CD4-positive, alpha-beta memory T cell (primary cell): ENCODE results near the gene FAM219B. TPM values are rescaled to one million over a fixed set of nuclear protein-coding genes. Genes with fewer than 3 reads are reported as not detected.

Source experiments
- CTCF ChIA-PET: fragments of 350-600 bp; sonication (Branson Sonifier 250); formaldehyde crosslinking; loops from one replicate; lab custom pipeline; 2021; ENCODE audit warnings: inconsistent platforms; ENCODE audit not compliant: partially characterized antibody; lab: Charles Lee
- POLR2A ChIA-PET: fragments of 350-600 bp; sonication (Branson Sonifier 250); formaldehyde crosslinking; loops from one replicate; lab custom pipeline; 2021; ENCODE audit not compliant: partially characterized antibody; lab: Charles Lee
- DNase-seq, 5 donors: peaks; one replicate each; pipeline versions ENCODE4 v3.0.0 to v3.0.0-alpha.2; 2020 to 2022; ENCODE audit warnings: mixed read lengths in 1 of 5
- H3K27ac ChIP-seq: one replicate; pipeline ENCODE4 v1.7.0; 2013; ENCODE audit warnings: low read depth, low read length
- H3K27me3 ChIP-seq: 2 replicates; pipeline ENCODE4 v1.7.0; 2013; ENCODE audit warnings: mild to moderate bottlenecking, low read length, moderate library complexity; ENCODE audit not compliant: insufficient read depth
- H3K36me3 ChIP-seq: 2 replicates; pipeline ENCODE4 v1.7.0; 2013; ENCODE audit warnings: mild to moderate bottlenecking, low read length, moderate library complexity; ENCODE audit not compliant: insufficient read depth
- H3K4me1 ChIP-seq: 2 replicates; pipeline ENCODE4 v1.7.0; 2013; ENCODE audit warnings: mild to moderate bottlenecking, low read length, moderate library complexity; ENCODE audit not compliant: insufficient read depth
- H3K4me3 ChIP-seq, 2 donors: one replicate each; pipeline ENCODE4 v1.7.0; 2013; ENCODE audit warnings: low read length in 2 of 2, mild to moderate bottlenecking in 1 of 2
- H3K9me3 ChIP-seq, 2 donors: one replicate each; pipeline ENCODE4 v1.7.0; 2013; ENCODE audit warnings: low read length in 2 of 2, control low read depth in 1 of 2; ENCODE audit not compliant: control insufficient read depth in 1 of 2
- H3K27ac Mint-ChIP-seq, 7 donors: one replicate each; pipeline ENCODE4 v1.8.0; 2020 to 2021; ENCODE audit warnings: mixed read lengths in 7 of 7, mild to moderate bottlenecking in 6 of 7, inconsistent platforms in 3 of 7, moderate library complexity in 3 of 7
- H3K27me3 Mint-ChIP-seq, 2 donors: one replicate each; pipeline ENCODE4 v1.8.0; 2020 to 2021; ENCODE audit warnings: mixed read lengths in 2 of 2
- H3K36me3 Mint-ChIP-seq, 2 donors: one replicate each; pipeline ENCODE4 v1.8.0; 2020 to 2021; ENCODE audit warnings: mixed read lengths in 2 of 2, inconsistent platforms in 1 of 2, mild to moderate bottlenecking in 1 of 2
- H3K4me1 Mint-ChIP-seq, 4 donors: one replicate each; pipeline ENCODE4 v1.8.0; 2020 to 2021; ENCODE audit warnings: mixed read lengths in 4 of 4, mild to moderate bottlenecking in 1 of 4
- H3K4me3 Mint-ChIP-seq, 8 donors: one replicate each; pipeline ENCODE4 v1.8.0; 2020 to 2021; ENCODE audit warnings: mixed read lengths in 8 of 8, mild to moderate bottlenecking in 7 of 8, moderate library complexity in 6 of 8, inconsistent platforms in 3 of 8
- H3K9me3 Mint-ChIP-seq, 8 donors: one replicate each; pipeline ENCODE4 v1.8.0; 2020 to 2021; ENCODE audit warnings: mixed read lengths in 8 of 8, mild to moderate bottlenecking in 5 of 8, inconsistent platforms in 3 of 8, moderate library complexity in 1 of 8
- intact Hi-C: fragments of 100-400 bp; cut with micrococcal nuclease; formaldehyde crosslinking; loops from one replicate; pipeline ENCODE4 v1.15.1; 2023
- polyA plus RNA-seq, 2 donors: library from polyadenylated mRNA; unstranded; fragments of 300-500 nt; fragmentation: Illumina TruSeq; gene quantifications; one replicate each; pipeline ENCODE4 v1.2.3, GENCODE V29; 2021
- total RNA-seq, 2 experiments: library from RNA; stranded (reverse); gene quantifications; one replicate each; pipeline ENCODE4 v1.2.3, GENCODE V29; 2021

The FAM219B gene, protein sequence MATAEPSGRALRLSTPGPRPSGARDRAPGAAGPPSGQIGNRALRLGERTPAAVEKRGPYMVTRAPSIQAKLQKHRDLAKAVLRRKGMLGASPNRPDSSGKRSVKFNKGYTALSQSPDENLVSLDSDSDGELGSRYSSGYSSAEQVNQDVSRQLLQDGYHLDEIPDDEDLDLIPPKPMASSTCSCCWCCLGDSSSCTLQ
- total RNA-seq (100 to 1,000 TPM; 101 to 117 TPM), polyA plus RNA-seq (10 to 100 TPM; 17.4 to 26.1 TPM)

DNA sequence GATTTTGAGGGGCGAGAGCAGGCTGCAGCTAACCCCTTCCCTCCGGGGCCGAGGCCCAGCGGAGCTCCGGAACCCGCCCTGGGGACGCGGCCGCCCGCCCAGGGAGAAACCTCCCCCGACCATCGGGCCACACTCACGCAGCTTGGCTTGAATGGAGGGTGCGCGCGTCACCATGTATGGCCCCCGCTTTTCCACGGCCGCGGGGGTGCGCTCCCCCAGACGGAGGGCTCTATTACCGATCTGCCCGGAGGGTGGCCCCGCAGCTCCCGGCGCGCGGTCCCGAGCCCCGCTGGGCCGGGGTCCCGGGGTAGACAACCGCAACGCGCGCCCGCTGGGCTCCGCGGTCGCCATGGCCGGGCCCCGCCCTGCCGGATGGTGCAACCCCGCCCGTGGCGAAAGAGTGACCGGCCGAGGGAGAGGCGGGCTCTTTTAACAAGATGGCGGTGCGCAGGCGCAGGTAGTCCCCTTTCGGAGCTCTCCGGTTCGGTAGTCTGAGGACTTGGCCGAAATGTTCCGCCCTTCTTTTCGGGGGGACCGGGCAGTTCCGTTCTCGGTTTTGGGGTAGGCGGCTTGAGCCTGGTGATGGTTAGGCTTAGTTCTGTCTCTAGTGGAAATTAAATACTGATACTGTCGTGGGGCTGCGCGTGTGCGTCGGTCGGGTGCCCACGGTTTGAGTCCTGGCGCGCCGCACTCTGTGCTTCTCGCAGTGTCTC is at the start of gene FAM219B:
FAM219B (minus strand) TSS at position 402 of the 713 bp plus-strand sequence; CDS start at position 351, 51 bp downstream.
- H3K4me3 ChIP-seq: peak within 1 kb of the TSS; percentile 61 to 94
- Mint-ChIP-seq H3K4me1 (peaks cover 25 to 52% (median 39%) of the 10 kb centered on the region in 4 donors), H3K9me3 (no peaks in the 10 kb centered on the region), H3K27me3 (no peaks in the 10 kb centered on the region), H3K27ac (peak within 1 kb of the TSS; percentile 92 to 99 (median 98)), H3K36me3 (peaks cover 12 to 41% of the 10 kb centered on the region in 2 donors), H3K4me3 (peak within 1 kb of the TSS; percentile 96 to 100 (median 99))
- CTCF ChIA-PET: interaction anchor here (0.6 to 10.4 kb wide), 18 partner anchors 9 to 272 kb away, joined by 3 to 136 read pairs (median 4); partner anchors contain the start of gene ULK3
- peak; percentile 67 to 80 (median 68) for DNase-seq
- POLR2A ChIA-PET: interaction anchor here (0.6 to 10.8 kb wide), 32 partner anchors 11 to 546 kb away, joined by 3 to 155 read pairs (median 4); partner anchors contain the start of genes CLK3, COX5A, CPLX3 and CSK
- H3K4me1 ChIP-seq: peaks cover 32% of the 10 kb centered on the region
- intact Hi-C loops: loop anchor here (1.0 to 5.0 kb wide), 5 partner anchors 16 to 61 kb away; partner anchors contain the start of genes COX5A, MPI and SCAMP2
- no peaks in the 10 kb centered on the region for H3K9me3 ChIP-seq
- H3K27me3 ChIP-seq: no peaks in the 10 kb centered on the region
- peak within 1 kb of the TSS; percentile 83 for H3K27ac ChIP-seq
- peaks cover 21% of the 10 kb centered on the region for H3K36me3 ChIP-seq

DNA sequence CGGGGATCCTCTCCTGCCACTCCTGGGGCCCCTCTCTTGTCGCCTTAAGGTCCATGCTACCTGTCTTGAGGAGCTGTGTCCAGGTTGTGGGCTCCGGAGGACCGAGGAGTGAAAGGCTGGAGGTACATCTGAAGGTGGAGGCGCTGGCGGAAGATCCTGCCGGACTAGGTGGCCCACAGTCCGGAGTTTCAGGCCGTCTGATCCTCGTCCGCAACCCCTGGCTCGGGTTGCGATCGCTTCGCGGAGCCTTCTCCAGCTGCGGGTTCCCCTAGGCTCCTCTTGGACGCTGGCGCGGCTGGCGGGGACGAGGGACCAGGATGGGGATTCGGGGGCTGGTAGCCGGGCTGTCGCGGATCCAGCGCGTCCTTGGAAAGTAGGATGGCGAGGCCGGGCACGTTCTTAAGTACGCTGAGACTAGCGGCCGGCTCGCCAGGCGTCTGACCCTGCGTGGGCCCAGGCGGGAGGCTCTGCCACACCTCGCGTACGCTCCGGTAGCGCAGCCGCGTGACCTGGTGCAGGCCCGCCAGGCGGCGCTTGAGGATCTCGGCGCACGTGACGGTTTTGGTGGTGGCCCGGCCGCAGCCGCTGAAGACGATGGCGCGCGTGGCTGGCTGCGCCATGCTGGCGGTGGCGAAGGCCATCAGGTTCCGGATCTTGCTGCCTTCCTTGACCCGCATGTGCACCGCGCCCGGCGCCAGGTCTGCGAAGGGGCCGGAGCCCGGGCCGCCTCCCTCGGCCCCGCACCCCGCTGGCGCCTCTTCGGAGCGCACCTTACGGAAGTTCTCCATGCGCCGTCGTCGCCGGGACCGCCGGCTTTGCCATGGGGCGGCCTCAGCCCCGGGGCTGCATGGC is 49.4 kb upstream of the FAM219B start:
- peak overlapping the region in 1 of 2 donors; percentile 68 for H3K4me3 ChIP-seq
- H3K27ac ChIP-seq: no peak overlapping the region
- CTCF ChIA-PET: interaction anchor here (1.0 to 3.0 kb wide), 9 partner anchors 16 to 322 kb away, joined by 3 to 12 read pairs (median 4); partner anchors contain the start of genes CSK and SCAMP5
- Mint-ChIP-seq H3K9me3 (peaks cover 0 to 3% (median 0%) of the 10 kb centered on the region in 8 donors), H3K4me3 (peak overlapping the region in 5 of 8 donors; percentile 10 to 58 (median 24)), H3K36me3 (no peaks in the 10 kb centered on the region), H3K27me3 (peaks cover 17 to 19% of the 10 kb centered on the region in 2 donors), H3K27ac (no peak overlapping the region), H3K4me1 (peaks cover 6 to 35% (median 19%) of the 10 kb centered on the region in 4 donors)
- intact Hi-C loops: loop anchor here (1.0 to 5.0 kb wide), 6 partner anchors 18 to 579 kb away; partner anchors contain the start of genes COX5A and PPCDC
- H3K9me3 ChIP-seq: no peaks in the 10 kb centered on the region
- H3K4me1 ChIP-seq: peaks cover 40% of the 10 kb centered on the region
- H3K27me3 ChIP-seq: peaks cover 19% of the 10 kb centered on the region
- DNase-seq: peak; percentile 53 to 57 (median 55)
- POLR2A ChIA-PET: interaction anchor here (0.7 to 2.1 kb wide), 7 partner anchors 18 to 496 kb away, joined by 3 to 12 read pairs (median 4); partner anchors contain the start of genes COX5A, EDC3, PPCDC and SIN3A
- no peaks in the 10 kb centered on the region for H3K36me3 ChIP-seq

DNA sequence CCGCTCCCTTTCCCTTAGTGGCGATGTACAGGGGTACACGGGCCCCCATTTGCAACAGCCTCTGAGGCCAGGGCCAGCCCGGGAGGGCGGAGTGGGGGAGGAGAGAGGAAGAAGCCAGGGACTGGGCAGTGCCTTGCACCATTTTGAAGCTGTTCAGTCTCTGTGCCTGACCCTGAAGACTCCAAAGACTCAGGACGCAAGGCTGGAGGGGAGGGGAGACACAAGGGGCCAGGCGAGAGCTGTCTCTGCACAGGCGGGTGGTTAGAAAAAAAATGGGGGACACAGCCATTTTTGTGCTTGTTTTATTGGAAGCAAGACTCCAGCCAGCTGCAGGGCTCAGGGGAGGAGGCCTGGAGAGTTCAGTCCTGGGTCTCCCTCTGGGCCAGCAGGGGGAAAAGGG is 48.4 kb upstream of the FAM219B start:
- intact Hi-C loops: loop anchor here (5.0 kb wide), 1 partner anchor 578 kb away; no protein-coding TSS in a partner anchor
- Mint-ChIP-seq H3K27ac (no peak overlapping the region), H3K9me3 (peaks cover 0 to 3% (median 0%) of the 10 kb centered on the region in 8 donors), H3K4me3 (peak overlapping the region in 4 of 8 donors; percentile 12 to 58 (median 44)), H3K27me3 (peaks cover 18 to 21% of the 10 kb centered on the region in 2 donors), H3K36me3 (no peaks in the 10 kb centered on the region), H3K4me1 (peaks cover 10 to 39% (median 20%) of the 10 kb centered on the region in 4 donors)
- Histone ChIP-seq H3K27me3 (peaks cover 19% of the 10 kb centered on the region), H3K4me1 (peaks cover 40% of the 10 kb centered on the region), H3K27ac (no peak overlapping the region), H3K9me3 (no peaks in the 10 kb centered on the region), H3K36me3 (no peaks in the 10 kb centered on the region), H3K4me3 (no peak overlapping the region)
- POLR2A ChIA-PET: interaction anchor here (2.1 kb wide), 1 partner anchor 17 kb away, joined by 12 read pairs; the partner anchor contains the start of gene COX5A
- CTCF ChIA-PET: interaction anchor here (1.3 to 3.0 kb wide), 4 partner anchors 15 to 186 kb away, joined by 3 to 12 read pairs (median 4); partner anchors contain the start of gene CSK
- no peak for DNase-seq

DNA sequence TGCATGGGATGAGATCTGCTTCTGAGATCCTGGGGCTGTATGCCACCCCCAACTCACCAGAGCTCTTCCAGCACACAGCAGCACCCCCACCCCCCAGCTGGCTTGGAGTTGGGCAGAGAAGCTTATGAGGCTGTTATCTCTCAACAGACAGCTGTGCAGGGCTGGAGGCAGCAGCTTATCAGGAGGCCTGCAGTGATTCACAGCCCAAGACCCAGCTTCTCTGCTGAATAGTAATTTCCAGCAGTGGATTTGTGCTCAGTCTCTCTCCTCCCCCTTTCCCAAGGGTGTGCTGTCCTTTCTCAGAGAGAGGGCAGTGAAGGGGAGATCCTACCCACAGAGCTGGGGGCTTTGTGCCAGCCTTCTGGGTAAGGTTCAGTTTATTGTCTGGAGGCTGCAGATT is 47.9 kb upstream of the FAM219B start:
- peaks cover 19% of the 10 kb centered on the region for H3K27me3 ChIP-seq
- H3K27ac ChIP-seq: no peak overlapping the region
- ChIA-PET CTCF (interaction anchor here (1.3 to 3.0 kb wide), 4 partner anchors 15 to 186 kb away, joined by 3 to 12 read pairs (median 4); partner anchors contain the start of gene CSK), POLR2A (no interaction called here)
- peaks cover 40% of the 10 kb centered on the region for H3K4me1 ChIP-seq
- H3K9me3 ChIP-seq: no peaks in the 10 kb centered on the region
- Mint-ChIP-seq H3K4me3 (peak overlapping the region in 1 of 8 donors; percentile 12), H3K27me3 (peaks cover 16 to 19% of the 10 kb centered on the region in 2 donors), H3K27ac (no peak overlapping the region), H3K36me3 (no peaks in the 10 kb centered on the region), H3K9me3 (peaks cover 0 to 3% (median 0%) of the 10 kb centered on the region in 8 donors), H3K4me1 (peaks cover 8 to 38% (median 19%) of the 10 kb centered on the region in 4 donors)
- intact Hi-C loops: loop anchor here (5.0 kb wide), 1 partner anchor 47 kb away; the partner anchor contains the start of gene FAM219B
- H3K36me3 ChIP-seq: no peaks in the 10 kb centered on the region
- H3K4me3 ChIP-seq: no peak overlapping the region
- no peak for DNase-seq

DNA sequence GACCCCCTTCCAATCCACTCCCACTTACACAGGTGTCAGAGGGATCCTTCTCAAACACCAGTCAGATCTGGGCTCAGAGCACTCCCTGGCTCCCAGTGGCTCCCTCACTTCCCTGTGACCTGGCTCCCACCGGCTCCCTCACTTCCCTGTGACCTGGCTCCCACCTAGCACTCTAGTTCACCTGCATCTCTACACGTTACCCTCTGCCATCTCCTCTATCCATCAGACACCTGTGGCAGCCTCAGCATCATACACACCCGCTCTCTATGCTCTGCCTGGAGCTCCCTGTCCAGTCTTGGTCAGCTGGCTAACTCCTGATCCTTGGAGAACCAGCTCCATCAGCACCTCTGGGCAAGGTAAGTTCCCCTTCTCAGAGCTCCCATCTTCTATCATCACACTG is 44.4 kb upstream of the FAM219B start:
- Histone ChIP-seq H3K4me3 (no peak overlapping the region), H3K27me3 (no peaks in the 10 kb centered on the region), H3K27ac (no peak overlapping the region), H3K4me1 (peaks cover 13% of the 10 kb centered on the region), H3K36me3 (no peaks in the 10 kb centered on the region), H3K9me3 (no peaks in the 10 kb centered on the region)
- Mint-ChIP-seq H3K36me3 (no peaks in the 10 kb centered on the region), H3K27ac (no peak overlapping the region), H3K4me1 (peaks cover 3 to 15% (median 5%) of the 10 kb centered on the region in 4 donors), H3K9me3 (no peaks in the 10 kb centered on the region), H3K27me3 (peaks cover 2% of the 10 kb centered on the region in 2 donors), H3K4me3 (no peak overlapping the region)
- CTCF ChIA-PET: interaction anchor here (0.7 to 5.1 kb wide), 35 partner anchors 9 to 333 kb away, joined by 3 to 97 read pairs (median 5); partner anchors contain the start of genes COX5A, CPLX3, CSK and FAM219B
- intact Hi-C loops: loop anchor here (5.0 kb wide), 1 partner anchor 44 kb away; the partner anchor contains the start of gene FAM219B
- POLR2A ChIA-PET: interaction anchor here (0.8 to 2.1 kb wide), 7 partner anchors 13 to 953 kb away, joined by 3 to 5 read pairs (median 3); partner anchors contain the start of genes COX5A, FBXO22 and MPI
- DNase-seq: no peak
